ENCODE data around the gene SORCS1. TPM values are rescaled to one million over a fixed set of nuclear protein-coding genes. Genes with fewer than 3 reads are reported as not detected.

Gene SORCS1
- total RNA-seq, 6 experiments from 2014 or later: 0.04 to 0.16 (median 0.09) TPM; not detected in 2

DNA sequence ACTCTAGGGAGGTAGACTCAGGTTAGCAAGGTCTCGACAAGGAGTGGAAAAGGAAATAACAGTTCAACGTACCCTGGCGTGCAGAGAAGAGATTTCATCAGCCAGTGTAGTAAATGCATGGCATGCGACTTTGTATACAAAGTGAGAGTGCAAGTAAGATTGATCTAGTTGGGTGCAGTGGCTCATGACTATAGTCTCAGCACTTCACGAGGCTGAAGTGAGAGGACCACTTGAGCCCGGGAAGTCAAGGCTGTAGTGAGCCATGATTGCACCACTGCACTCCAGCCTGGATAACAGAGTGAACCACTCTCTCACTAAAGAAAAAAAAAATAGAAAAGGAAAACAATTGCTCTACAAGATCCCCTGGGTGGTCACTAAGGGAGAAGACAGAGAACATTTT lies 528.6 kb downstream of the SORCS1 start:
- DNase-seq: no peak
- Histone ChIP-seq H3K36me3 (no peaks in the 10 kb centered on the region), H3K27me3 (no peaks in the 10 kb centered on the region), H3K4me1 (no peaks in the 10 kb centered on the region), H3K9me3 (no peaks in the 10 kb centered on the region), H3K4me3 (no peak overlapping the region), H3K27ac (no peak overlapping the region)
- intact Hi-C loops (cut with DNase I): no loop called here
- 57% methylated on average over 5 of the region's 6 CpGs for WGBS (ENCODE audit: insufficient coverage, low coverage, low lambda C conversion rate, missing lambda C conversion rate)
- no peak for TF ChIP-seq POLR2A (IDR thresholded peaks at IDR 0.05)
- TF ChIP-seq, protein P1, sequence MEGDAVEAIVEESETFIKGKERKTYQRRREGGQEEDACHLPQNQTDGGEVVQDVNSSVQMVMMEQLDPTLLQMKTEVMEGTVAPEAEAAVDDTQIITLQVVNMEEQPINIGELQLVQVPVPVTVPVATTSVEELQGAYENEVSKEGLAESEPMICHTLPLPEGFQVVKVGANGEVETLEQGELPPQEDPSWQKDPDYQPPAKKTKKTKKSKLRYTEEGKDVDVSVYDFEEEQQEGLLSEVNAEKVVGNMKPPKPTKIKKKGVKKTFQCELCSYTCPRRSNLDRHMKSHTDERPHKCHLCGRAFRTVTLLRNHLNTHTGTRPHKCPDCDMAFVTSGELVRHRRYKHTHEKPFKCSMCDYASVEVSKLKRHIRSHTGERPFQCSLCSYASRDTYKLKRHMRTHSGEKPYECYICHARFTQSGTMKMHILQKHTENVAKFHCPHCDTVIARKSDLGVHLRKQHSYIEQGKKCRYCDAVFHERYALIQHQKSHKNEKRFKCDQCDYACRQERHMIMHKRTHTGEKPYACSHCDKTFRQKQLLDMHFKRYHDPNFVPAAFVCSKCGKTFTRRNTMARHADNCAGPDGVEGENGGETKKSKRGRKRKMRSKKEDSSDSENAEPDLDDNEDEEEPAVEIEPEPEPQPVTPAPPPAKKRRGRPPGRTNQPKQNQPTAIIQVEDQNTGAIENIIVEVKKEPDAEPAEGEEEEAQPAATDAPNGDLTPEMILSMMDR (IDR thresholded peaks at IDR 0.05): no peak
- no peak for ATAC-seq

DNA sequence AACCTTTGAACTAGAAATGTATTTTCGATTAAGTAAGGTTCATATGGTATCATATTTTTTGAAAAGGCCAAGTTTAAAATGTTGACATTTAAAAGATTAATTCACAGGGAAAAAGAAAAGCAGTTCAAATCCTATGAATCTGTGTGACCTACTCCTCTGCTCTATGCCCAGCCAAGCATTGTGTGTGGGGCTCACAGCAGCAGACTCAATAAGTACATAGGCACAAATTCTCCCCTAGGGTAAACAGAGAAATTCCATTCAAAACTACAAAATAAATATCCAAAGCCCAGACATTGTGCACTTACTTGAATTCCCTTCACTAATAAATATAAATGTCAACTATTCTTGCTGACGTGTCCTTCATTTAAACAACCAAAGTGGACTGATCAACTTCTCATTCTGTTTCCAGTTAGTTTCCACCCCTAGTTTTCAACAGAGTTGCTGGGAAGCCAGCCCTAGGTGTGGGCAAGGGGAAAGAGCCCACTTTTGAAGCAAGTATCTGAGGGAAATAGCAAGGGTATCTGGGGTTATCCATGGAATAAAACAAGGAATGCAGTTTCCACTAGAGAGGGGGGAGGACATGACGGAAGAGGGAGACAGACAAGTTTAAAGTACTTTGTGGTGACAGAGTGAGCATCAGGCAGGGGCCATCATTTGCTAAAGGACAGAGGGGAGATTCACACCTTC lies 533.3 kb downstream of the SORCS1 start:
- intact Hi-C loops (cut with DNase I): no loop called here
- no peaks in the 10 kb centered on the region for H3K9me3 ChIP-seq

DNA sequence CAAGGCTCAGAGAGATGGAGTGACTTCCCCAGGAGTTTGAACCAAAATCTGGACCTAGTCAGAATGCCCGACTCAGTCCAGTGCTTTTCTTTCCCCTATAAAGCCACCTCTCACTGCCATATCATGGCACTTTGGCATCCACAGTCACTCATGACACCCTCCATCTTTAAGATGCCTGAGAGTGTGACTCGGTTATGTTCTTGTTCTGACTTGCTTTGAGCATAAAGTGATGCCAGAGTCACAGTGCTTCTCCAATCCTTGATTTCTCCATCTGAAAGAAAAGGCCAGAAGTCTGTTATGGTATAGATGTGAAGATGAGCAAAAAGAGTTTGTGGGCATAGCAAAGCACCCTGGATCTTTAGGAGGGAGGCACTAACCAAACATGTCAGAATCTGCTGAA lies 538.1 kb downstream of the SORCS1 start:
- WGBS (ENCODE audit: insufficient coverage, low coverage, low lambda C conversion rate, missing lambda C conversion rate): 50% methylated on average over 1 of the region's 2 CpGs
- TF ChIP-seq, protein P1 (IDR thresholded peaks at IDR 0.05): no peak
- no peak for TF ChIP-seq POLR2A (IDR thresholded peaks at IDR 0.05)
- no peak overlapping the region for H3K4me3 ChIP-seq
- H3K27ac ChIP-seq: no peak overlapping the region
- no peaks in the 10 kb centered on the region for H3K4me1 ChIP-seq
- intact Hi-C loops (cut with DNase I): no loop called here
- DNase-seq: no peak
- no peaks in the 10 kb centered on the region for H3K27me3 ChIP-seq
- H3K36me3 ChIP-seq: no peaks in the 10 kb centered on the region
- no peak for ATAC-seq
- H3K9me3 ChIP-seq: no peaks in the 10 kb centered on the region

More for the DNA sequence above, 533.3 kb downstream of the SORCS1 start:
- DNase-seq (no peak), ATAC-seq (no peak)
- H3K27me3 ChIP-seq: no peaks in the 10 kb centered on the region
- 50% methylated on average over 3 of the region's 3 CpGs for WGBS (ENCODE audit: insufficient coverage, low coverage, low lambda C conversion rate, missing lambda C conversion rate)
- no peaks in the 10 kb centered on the region for H3K36me3 ChIP-seq
- H3K4me1 ChIP-seq: no peaks in the 10 kb centered on the region
- H3K27ac ChIP-seq: no peak overlapping the region
- H3K4me3 ChIP-seq: no peak overlapping the region
- TF ChIP-seq POLR2A (IDR thresholded peaks at IDR 0.05): no peak
- TF ChIP-seq, protein P1 (IDR thresholded peaks at IDR 0.05): no peak

DNA sequence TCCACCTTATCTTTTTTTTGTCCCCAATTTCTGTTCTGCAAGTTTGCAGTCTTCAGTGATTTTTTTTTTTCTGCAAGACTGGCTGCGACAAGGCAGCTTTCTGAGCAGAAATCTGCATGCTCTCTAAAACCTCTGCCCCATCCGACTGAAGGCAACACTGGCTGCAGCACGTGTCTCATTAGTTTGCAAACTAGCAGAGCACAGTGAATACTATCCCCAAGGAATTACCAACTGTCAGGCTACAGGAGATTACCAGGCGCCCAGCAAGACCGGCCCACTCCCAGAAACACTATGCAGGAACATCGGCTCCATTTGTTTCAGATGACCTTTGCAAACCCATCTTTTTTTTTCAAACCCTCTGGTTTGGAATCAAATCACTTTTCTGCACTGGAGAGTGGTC lies 538.8 kb downstream of the SORCS1 start:
- no peak for ATAC-seq
- intact Hi-C loops (cut with DNase I): no loop called here

More for the DNA sequence above, 538.8 kb downstream of the SORCS1 start:
- no peak for TF ChIP-seq POLR2A (IDR thresholded peaks at IDR 0.05)
- TF ChIP-seq, protein P1 (IDR thresholded peaks at IDR 0.05): no peak
- Histone ChIP-seq H3K27ac (no peak overlapping the region), H3K4me3 (no peak overlapping the region), H3K4me1 (no peaks in the 10 kb centered on the region), H3K36me3 (no peaks in the 10 kb centered on the region), H3K27me3 (no peaks in the 10 kb centered on the region), H3K9me3 (no peaks in the 10 kb centered on the region)
- 47% methylated on average over 6 of the region's 6 CpGs for WGBS (ENCODE audit: insufficient coverage, low coverage, low lambda C conversion rate, missing lambda C conversion rate)
- DNase-seq: no peak

All from right lobe of liver (tissue), 6 donors.